Mammary epithelial cell (primary cell): ENCODE data around the gene HTR2B.

Experiments
- EZH2 ChIP-seq: IDR thresholded peaks from 2 replicates; pipeline ENCODE4 v1.6.1; 2012; ENCODE audit warnings: low read length, inconsistent platforms, borderline replicate concordance
- TF ChIP-seq, protein P1 (sequence below), 2 donors: IDR thresholded peaks in 1 of 2; conservative IDR thresholded peaks in 1 of 2; 2 replicates each; pipeline ENCODE4 v1.5.1; 2011 to 2012; ENCODE audit warnings: inconsistent platforms in 2 of 2, low read length in 2 of 2, mild to moderate bottlenecking in 2 of 2, control low read depth in 1 of 2, low read depth in 1 of 2; ENCODE audit not compliant: insufficient read depth in 1 of 2; ENCODE audit errors: extremely low read depth in 1 of 2

DNA sequence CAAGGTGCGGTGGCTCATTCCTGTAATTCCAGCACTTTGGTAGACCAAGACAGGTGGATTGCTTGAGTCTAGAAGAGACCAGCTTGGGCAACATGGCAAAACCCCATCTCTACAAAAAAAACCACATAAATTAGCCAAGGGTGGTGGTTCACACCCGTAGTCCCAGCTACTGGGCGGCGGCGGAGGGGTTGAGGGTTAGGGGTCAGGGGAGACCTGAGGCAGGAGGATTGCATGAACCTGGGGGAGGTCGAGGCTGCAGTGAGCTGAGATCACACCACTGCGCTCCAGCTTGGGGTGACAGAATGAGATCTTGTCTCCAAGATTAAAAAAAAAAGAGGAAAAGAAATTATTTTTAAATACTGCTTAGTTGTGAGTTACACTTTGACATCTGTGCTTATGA lies 1.3 kb upstream of the HTR2B start:
- TF ChIP-seq, protein P1, sequence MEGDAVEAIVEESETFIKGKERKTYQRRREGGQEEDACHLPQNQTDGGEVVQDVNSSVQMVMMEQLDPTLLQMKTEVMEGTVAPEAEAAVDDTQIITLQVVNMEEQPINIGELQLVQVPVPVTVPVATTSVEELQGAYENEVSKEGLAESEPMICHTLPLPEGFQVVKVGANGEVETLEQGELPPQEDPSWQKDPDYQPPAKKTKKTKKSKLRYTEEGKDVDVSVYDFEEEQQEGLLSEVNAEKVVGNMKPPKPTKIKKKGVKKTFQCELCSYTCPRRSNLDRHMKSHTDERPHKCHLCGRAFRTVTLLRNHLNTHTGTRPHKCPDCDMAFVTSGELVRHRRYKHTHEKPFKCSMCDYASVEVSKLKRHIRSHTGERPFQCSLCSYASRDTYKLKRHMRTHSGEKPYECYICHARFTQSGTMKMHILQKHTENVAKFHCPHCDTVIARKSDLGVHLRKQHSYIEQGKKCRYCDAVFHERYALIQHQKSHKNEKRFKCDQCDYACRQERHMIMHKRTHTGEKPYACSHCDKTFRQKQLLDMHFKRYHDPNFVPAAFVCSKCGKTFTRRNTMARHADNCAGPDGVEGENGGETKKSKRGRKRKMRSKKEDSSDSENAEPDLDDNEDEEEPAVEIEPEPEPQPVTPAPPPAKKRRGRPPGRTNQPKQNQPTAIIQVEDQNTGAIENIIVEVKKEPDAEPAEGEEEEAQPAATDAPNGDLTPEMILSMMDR (conservative IDR thresholded peaks at IDR 0.05 in 1 of 2, IDR thresholded peaks at IDR 0.05 in 1 of 2; ENCODE audit: extremely low read depth in 1 of 2, insufficient read depth in 1 of 2, low read depth in 1 of 2, low read length in 2 of 2) = no peak
- no peak for TF ChIP-seq EZH2
